ENCODE results near the gene MYEOV. TPM values are rescaled to one million over a fixed set of nuclear protein-coding genes. Genes with fewer than 3 reads are reported as not detected.

The MYEOV gene
- total RNA-seq, 2 experiments from 2014 or later = 0.23 TPM; not detected in 1

DNA sequence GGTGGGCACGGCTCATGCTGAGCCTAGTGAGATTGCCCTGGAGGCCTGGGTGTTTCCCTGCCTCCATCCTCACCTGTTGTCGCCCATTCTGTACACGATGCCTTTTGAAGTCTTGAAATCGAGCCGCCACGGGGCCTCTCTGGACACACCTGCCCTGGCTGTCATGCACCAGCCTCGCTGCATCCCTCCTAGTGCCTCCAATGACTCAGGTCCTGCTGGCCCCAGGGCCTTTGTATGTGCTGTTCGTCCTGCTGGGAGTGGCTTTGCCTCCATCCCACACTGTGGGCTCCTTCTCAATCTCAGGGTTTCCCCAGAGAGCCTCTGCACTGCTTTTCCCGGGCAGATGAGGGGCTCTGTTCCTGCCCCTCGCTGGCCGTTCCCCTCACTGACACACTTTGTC is 8.9 kb upstream of the MYEOV start:
- ChIA-PET CTCF (no interaction called here), POLR2A (no interaction called here)

DNA sequence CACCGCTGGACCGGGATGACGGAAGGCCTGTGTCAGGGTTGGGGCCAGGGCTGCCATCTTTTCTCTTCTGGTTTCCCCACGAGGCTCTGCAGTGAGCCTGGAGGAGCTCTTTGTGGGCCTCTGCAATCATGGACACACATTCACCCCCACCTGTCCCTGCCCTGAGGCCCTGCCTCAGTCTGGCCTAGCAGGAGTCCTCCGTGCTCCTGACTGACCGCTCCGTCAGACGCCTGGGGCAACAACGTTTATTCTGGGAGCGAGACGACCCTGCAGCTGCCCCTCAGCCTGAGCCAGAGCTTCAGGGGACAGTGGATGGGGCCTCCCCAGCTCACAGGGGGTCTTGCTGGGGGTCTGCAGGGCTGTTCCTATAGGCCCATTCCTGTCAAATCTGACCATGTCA is 8.2 kb upstream of the MYEOV start:
- CTCF ChIA-PET = no interaction called here

DNA sequence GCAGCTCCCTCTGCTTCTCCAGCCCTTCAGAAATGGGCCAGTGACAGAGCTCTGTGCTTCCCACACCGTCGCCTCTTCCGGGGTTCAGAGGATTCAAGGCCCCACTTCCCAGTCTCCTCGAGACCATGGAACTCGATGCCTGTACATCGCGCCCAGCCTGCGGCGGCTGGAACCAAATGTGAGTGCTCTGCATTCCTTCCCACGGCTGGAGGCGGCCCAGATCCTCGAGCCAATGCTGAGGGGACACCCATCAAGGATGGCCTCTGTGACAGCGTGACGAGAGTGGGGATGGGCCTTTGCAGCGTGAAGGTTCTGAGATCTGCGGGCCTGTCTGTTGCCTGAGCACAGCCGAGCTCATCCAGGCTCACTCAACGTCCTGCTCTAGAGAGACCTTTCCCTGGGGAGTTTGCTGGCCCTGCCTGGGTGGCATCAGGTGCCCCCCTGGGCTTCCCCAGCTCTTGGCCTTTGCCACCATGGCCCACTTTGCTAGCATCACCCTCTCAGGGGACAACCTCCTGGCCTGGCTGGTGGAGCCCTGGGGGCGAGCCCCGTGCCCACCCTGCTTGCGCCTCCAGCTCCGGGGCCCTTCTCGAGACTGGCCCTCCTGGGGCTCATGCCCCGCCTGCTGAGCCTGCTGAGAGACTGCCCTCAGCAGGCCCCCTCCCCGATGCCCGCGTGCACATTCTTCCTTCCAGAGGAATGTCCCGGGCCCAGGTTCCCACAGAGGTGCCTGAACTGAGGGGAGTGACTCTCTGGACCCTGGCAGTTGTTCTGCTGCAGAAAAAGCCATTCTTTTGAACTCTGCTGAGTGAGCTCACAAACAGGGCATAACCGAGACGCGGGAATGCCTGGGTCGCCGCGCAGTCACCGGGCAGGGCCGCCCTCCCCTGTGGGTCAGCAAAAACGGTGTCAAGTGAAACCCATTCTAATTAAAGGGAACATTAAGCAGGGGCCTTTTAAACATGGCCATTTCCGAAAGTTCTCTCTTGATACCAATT is 7.3 kb upstream of the MYEOV start:
- CTCF ChIA-PET = no interaction called here
- POLR2A ChIA-PET = no interaction called here

More for the DNA sequence above, 8.2 kb upstream of the MYEOV start:
- POLR2A ChIA-PET = no interaction called here

DNA sequence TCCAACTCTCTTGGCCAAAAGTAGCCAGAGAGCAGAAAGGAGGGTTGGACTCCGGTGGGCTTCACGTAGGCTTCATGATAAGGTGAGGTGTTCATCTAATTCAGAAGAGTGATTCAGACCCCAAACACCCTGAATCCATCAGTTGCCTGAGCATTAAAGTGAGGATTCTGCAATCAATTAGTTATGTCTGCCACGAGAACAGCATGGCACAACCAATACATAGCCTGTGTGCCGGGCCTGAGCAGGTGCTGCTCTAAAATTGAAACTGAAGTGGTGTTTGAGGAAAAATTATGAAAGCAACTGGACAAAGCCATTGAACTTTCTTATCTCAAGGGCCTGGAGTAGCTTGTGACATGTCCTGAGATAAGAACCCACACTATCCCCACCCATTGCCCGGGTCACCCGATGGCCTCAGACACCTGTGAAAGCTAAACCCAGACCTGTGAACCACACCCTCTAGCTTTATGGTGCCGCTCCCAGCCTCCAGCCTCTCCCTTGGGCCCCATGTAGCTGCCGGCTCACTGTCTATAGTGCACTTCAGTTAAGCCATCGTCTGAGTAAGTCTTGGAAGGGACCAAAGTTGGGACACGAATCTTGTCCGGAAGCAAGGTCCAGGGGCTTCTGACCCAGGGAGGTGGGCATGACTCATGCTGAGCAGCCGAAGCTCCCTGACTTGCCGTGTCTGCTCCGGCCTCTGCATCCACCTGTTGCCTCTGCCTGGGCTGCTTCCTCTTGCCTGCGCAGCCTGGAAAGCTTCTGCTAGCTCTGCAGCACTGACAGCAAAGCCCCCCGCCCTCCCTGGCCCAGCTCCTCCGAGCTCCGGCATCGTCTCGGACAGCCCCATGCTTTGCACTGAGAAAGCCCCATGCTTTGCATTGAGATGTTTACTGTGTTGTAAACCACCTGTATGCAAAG is 5.7 kb upstream of the MYEOV start:
- ChIA-PET POLR2A (no interaction called here), CTCF (no interaction called here)

DNA sequence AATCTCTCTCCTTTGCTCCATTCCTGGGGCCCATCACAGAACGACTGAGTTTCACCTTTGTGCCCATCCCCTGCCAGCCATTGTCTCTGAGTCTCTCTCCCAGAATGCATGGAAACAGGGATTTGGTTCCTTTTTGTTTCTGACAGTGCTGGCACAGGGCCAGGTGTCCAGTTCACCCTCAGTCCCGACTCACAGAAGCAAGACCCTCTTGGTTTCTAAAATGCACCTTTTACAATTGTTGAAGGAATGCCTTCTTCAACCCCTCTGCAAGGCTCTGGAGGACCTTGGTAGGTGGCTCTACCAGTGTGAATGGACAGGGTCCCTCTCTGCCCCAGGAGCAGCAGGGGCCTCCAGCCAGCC is 5.1 kb upstream of the MYEOV start:
- CTCF ChIA-PET = no interaction called here
- POLR2A ChIA-PET = no interaction called here

DNA sequence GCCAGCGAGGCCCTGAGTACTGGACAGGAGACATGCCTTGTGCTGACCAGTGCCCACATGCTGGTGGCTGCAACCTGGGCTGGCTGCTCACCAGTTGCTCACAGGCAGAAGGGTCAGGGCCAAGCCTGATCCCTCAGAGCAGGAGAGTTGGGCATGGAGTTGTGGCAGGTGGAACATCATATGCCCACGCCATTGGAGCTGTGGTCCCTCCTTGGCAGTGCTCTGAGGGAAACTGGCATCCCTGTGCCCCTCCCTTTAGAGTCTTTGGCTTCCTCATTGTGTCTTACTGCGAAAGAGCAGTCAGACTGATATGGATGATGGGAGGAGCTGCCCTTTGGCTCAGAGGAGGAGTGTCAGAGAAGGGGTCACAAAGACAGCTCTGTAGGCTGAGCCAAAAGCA is 3.1 kb upstream of the MYEOV start:
- ChIA-PET CTCF (no interaction called here), POLR2A (no interaction called here)

DNA sequence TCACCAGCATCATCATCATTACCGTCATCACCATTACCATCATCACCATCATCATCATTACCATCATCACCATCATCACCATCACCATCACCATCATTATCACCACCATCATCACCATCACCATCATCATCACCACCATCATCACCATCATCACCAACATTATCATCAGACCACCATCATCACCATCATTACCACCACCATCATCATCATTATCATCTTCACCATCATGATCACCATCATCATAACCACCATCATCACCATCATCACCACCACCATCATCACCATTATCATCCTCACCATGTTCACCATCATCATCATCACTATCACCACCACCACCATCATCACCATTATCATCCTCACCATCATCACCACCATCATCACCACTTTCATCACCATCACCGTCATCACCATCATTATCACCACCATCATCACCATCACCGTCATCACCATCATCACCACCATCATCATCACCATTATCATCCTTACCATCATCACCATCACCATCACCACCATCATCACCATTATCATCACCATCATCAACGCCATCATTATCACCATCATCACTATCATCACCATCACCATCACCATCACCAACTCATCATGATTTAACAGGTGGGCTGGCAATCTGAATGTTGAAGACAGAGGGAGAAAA is 2.4 kb upstream of the MYEOV start:
- POLR2A ChIA-PET = no interaction called here
- CTCF ChIA-PET = interaction anchor here (2.3 kb wide), 1 partner anchor 352 kb away, joined by 14 read pairs; no protein-coding TSS in a partner anchor

DNA sequence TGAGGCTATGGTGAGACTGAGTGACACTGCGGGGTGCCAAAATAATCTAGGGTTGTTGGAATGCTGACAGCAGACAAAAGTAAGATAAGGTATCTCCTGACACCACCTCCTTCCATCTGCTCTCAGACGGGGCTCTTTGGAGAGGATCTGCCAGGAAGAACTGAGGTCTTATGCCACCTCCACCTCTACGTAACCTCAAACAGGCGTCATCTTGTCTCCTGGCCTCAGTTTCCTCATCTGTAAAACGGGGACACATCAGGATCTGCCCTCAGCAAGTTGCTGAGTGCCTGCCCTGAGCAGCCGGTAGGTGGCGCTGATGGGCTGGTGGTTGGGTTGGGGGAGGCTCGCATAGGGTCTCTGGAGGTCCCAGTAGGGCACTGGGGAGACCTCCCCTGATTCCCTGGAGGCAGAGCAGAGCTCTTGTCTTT is 1.7 kb upstream of the MYEOV start:
- ChIA-PET CTCF (interaction anchor here (0.9 to 2.3 kb wide), 7 partner anchors 10 to 351 kb away, joined by 3 to 14 read pairs (median 3); no protein-coding TSS in a partner anchor), POLR2A (no interaction called here)

DNA sequence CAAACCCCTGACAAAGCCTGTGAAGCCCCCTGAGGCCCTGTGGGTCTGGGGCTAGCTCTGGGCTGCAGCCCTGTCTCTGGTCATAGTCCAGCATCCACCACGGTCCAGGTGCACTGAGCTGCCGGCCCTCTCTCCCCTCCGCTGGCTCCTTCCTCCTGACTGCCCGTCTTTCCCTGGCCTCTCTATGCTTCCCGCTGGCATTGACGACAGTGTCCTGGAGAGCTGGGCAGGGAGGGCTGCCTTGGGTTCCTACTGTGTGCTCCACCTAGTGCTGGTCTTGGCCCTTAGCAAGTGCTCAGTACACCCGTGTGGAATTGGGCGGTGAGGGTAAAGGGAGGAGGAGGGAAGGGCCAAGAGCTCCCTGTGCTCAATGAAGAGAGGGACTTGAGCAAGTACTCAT is 868 bp upstream of the MYEOV start:
- ChIA-PET POLR2A (no interaction called here), CTCF (interaction anchor here (0.9 to 2.3 kb wide), 7 partner anchors 11 to 350 kb away, joined by 3 to 14 read pairs (median 3); no protein-coding TSS in a partner anchor)

DNA sequence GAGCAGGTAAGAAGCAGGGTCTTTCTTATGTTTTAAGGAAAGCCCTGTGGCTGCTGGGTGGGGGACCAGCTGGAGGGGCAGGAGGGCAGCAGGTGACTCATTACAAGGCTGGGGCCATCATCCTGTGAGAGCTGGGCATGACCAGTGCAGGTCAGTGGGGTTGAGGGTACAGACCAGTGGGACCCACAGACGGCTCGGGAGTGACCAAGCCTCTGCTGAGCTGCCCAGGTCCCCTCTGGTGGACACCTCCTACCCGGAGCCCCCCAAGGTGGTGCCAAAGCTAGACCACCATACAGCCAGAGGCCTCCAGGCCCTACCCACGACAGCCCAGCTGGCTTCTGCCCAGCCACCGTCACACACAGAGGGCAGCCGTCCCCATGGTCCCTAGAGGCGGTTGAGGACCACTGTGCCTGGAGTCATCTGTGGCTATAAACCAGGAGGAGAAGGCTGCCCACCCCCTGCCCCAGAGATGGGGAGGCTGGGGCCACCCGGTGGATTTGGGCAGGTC is 670 bp downstream of the MYEOV start:
- ChIA-PET CTCF (interaction anchor here (1.3 kb wide), 1 partner anchor 349 kb away, joined by 5 read pairs; no protein-coding TSS in a partner anchor), POLR2A (interaction anchor here (0.6 kb wide), 1 partner anchor 1197 kb away, joined by 9 read pairs; no protein-coding TSS in a partner anchor)

DNA sequence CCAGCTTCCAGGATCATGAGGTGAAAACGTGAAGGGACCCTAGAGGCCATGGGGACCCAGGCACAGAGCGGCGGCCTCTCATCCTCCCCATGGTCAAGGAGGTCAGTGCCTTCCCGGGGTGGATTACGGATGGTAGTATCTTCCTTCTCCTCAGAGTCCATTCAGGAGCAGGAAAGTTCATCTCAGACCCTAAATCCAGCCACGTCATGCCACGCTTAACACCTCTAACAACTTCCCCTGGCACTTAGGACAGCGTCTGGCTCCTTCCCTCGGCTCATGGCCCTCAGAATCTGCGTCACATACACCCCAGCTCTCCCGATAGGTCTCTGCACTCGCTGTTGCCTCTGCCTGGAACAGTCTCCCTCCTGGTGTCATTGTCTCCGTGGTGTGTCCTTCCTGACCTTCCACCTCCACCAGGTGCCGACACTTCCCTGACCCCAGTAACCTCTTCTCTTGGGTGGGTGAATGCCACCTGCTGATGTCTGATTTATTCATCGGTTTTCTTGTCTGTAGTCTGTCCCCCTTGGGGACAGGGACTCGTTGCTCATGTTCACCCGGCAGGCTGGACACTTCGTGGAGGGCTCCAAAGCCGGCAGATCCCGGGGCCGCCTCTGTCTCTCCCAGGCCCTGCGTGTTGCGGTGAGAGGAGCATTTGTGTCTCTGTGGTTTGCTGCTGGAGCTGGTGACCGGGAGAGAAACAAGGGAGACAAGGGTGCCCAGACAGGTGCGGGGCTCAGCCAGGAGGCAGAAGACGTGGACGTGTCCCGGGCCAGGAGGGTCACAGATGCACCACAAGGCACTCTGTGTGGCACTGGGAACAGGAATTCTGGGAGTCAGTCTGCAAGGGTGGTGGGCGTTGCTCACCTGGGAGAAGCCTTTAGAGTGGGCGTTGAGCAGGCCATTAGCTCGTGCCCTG is 1.4 kb downstream of the MYEOV start:
- ChIA-PET POLR2A (interaction anchor here (0.6 kb wide), 1 partner anchor 1198 kb away, joined by 9 read pairs; no protein-coding TSS in a partner anchor), CTCF (interaction anchor here (1.3 to 2.0 kb wide), 2 partner anchors 348 kb away, joined by 5 to 6 read pairs; no protein-coding TSS in a partner anchor)

DNA sequence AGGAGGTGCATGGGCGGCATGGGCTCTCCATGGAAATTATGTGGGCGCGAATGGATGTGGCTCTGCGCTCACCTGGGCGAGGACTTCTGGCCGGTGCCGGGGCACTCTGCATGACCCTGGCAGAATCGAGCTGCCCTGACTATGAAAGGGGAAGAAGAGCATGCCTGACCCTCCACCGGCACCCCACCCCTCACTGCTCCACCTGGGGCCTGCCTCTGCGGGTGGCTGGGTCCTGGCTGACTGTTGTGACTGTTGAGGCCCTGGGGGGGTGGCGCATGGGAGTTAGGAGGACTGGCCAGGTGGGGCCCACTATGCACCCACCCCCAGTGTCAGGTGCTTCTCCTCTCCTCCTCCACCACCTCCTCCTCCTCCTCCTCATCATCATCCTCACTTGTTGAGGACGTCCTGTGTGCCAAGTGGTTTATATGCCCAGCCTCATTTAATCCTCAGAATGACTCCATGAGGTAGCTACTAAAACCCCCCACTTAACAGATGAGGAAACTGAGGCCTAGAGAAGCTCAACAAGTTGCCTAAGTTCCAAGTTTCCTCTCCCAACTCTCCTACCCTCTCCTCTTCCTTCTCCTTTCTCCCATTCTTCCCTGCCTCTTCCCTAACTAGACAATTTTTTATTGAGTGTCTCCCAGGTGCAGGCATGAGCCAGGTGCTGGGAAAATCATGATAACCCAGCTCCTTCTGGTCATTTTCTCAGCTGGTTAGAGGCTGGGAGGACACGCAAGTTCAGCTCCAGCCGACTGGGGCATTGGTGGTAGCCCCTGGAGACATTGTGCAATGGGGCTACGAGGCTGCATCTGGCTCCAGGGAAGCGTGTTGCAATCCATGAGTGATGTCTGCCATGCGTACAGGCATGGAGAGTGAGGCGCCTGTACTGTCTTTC is 2.3 kb downstream of the MYEOV start:
- POLR2A ChIA-PET = no interaction called here
- CTCF ChIA-PET = interaction anchor here (1.3 to 2.0 kb wide), 4 partner anchors 15 to 347 kb away, joined by 5 to 6 read pairs (median 6); no protein-coding TSS in a partner anchor

DNA sequence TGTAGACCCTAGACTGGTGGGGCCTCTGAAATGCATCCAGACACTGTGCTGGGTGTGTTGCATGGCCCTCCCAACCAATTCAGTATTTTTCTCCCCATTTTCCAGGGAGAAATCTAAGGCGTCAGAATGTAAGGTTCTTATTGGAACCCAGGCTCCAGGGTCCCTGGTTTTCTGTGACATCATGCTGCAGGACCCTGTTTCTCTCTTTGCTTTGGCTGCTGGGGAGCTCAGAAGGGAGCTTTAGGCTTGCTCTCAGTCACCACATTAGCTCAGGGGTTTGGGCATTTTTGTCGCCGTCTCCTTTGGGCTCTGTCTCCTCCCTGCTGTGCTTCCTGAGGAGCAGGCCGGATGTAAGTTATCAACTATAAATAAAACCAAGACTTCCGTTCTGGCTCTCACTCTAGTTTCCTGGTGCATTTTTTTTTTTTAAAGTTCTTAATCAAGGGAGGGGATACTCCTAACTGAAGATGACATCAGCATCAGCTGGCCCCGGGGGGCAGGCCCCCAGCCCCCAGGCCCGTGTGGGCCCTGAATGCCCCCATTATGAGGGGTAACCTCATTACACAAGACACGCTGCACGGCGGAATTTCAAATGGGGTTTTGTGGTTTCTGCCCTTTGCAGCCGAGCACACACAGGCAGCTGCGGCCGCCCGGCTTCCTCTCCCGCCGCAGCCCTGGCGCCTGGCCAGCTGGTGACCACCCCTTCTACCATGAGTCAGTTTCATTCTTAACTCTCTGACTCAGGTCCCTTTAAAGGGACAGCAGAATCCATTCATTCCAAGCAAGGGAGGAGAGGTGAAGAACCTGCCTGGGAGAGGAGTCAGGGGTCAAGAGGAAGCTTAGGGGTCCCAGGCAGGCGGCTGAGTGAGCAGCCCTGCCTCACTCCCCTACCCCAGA is 3.2 kb downstream of the MYEOV start:
- CTCF ChIA-PET = interaction anchor here (0.7 to 2.0 kb wide), 5 partner anchors 15 to 346 kb away, joined by 3 to 6 read pairs (median 5); no protein-coding TSS in a partner anchor
- POLR2A ChIA-PET = interaction anchor here (1.3 kb wide), 1 partner anchor 15 kb away, joined by 4 read pairs; no protein-coding TSS in a partner anchor

DNA sequence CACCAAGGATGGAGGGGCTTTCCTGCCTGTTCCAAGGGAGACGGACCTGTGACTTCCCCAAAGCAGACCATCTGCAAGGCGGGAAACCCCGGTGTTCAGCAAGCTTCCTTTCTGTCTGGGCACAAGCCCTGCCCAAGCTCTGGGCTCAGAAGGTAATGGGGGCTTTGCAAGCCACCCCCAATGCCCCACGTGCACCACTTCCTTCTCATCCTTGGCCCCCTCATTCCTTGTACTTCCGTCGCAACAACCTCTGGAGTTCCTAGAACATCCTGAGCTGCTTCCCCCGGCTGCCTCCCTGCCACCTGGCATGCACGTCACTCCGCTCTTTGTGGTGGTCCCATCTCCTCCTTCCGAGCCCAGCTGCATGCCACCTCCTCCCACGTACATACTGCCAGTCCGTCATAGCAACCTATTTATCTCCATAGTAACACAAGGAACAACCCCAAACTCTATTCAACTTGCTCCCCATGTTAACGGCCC is 3.9 kb downstream of the MYEOV start:
- CTCF ChIA-PET = interaction anchor here (0.7 to 1.6 kb wide), 3 partner anchors 14 to 249 kb away, joined by 3 to 5 read pairs (median 5); no protein-coding TSS in a partner anchor
- POLR2A ChIA-PET = interaction anchor here (1.3 kb wide), 1 partner anchor 15 kb away, joined by 4 read pairs; no protein-coding TSS in a partner anchor

DNA sequence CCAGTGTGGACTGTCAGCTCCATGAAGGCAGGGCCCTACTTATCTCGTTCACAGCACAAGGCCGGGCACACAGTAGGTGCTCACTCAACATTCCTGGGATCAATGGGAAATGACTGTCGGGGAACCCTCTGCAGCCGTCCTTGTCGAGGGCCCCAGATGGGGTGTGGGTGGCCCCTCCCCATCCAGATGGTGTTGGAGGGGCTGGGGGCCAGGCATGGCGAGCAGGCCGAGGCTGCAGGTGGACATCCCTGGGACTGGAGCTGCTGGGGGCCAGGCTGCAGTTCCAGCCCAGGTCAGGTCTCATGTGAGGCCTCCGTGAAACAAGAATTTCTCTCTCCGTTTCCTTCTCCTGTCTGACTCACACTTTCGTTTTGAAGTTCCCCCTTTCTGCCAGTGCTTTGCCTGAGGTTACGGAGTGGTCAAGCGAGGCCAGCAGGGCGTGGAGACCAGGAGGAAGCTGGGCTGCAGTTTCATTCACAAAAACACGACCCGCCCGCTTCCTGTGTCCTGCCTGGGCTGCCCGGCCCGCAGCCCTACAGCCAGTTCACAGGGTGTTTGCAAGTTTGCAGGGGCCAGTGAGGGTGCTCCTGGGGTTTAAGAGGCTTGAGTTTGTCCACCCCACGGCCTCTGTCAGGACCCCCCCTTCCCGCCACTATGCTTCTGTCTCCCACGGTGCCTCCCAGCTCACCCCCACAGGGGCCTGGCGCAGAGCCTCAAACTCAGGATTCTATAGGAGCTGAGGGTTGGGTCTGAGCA is 4.5 kb downstream of the MYEOV start:
- POLR2A ChIA-PET = no interaction called here

More for the DNA sequence above, 4.5 kb downstream of the MYEOV start:
- CTCF ChIA-PET = interaction anchor here (0.9 to 1.4 kb wide), 2 partner anchors 13 to 345 kb away, joined by 3 to 5 read pairs; no protein-coding TSS in a partner anchor
